Activated B cell treated with CpG ODN at 0.5 μM for 24 hours (primary cell): ENCODE data around the gene C3orf20. TPM values are rescaled to one million over a fixed set of nuclear protein-coding genes. Genes with fewer than 3 reads are reported as not detected.

Source experiments
- ATAC-seq: fragments of 200-7000 bp; cut with Tn5 transposase; one replicate; pipeline ENCODE4 v1.10.0; 2021; ENCODE audit warnings: low read depth, mild to moderate bottlenecking, moderate library complexity
- CTCF ChIA-PET: fragments of 350-600 bp; sonication (Branson Sonifier 250); formaldehyde crosslinking; loops from one replicate; lab custom pipeline; 2021; ENCODE audit warnings: antibody characterized with exemption; lab: Charles Lee
- POLR2A ChIA-PET: fragments of 350-600 bp; sonication (Branson Sonifier 250); formaldehyde crosslinking; loops from one replicate; lab custom pipeline; 2021; ENCODE audit warnings: antibody characterized with exemption; lab: Charles Lee
- DNase-seq: peaks from one replicate; pipeline ENCODE4 v3.0.0; 2022
- H3K27ac Mint-ChIP-seq: one replicate; pipeline ENCODE4 v1.8.0; 2020; ENCODE audit warnings: mixed read lengths
- H3K27me3 Mint-ChIP-seq: one replicate; pipeline ENCODE4 v1.8.0; 2021; ENCODE audit warnings: mixed read lengths
- H3K36me3 Mint-ChIP-seq: one replicate; pipeline ENCODE4 v1.8.0; 2021; ENCODE audit warnings: low read depth, mixed read lengths
- H3K4me1 Mint-ChIP-seq: one replicate; pipeline ENCODE4 v1.8.0; 2021; ENCODE audit warnings: mixed read lengths
- H3K4me3 Mint-ChIP-seq: one replicate; pipeline ENCODE4 v1.8.0; 2020; ENCODE audit warnings: mild to moderate bottlenecking, mixed read lengths
- H3K9me3 Mint-ChIP-seq: one replicate; pipeline ENCODE4 v1.8.0; 2020; ENCODE audit warnings: mixed read lengths
- CTCF ChIP-seq: fragments of 200-600 bp; IDR thresholded peaks from one replicate; pipeline ENCODE4 v1.8.0; 2022; ENCODE audit warnings: antibody characterized with exemption, mild to moderate bottlenecking
- intact Hi-C: fragments of 100-400 bp; cut with micrococcal nuclease; formaldehyde crosslinking; loops from one replicate; pipeline ENCODE4 v1.15.1; 2024
- total RNA-seq: library from RNA; stranded (reverse); gene quantifications from 2 replicates; pipeline ENCODE4 v1.2.3, GENCODE V29; 2022

The C3orf20 gene
- total RNA-seq, 1 donor from 2014 or later = 0.16 TPM

- CTCF ChIA-PET = no interaction called here
- intact Hi-C loops = no loop called here
- ATAC-seq = no peak
- H3K4me1 Mint-ChIP-seq = no peaks in the 10 kb centered on the region
- H3K4me3 Mint-ChIP-seq = no peak overlapping the region
- H3K36me3 Mint-ChIP-seq = no peaks in the 10 kb centered on the region
- H3K9me3 Mint-ChIP-seq = peaks cover 7% of the 10 kb centered on the region
- POLR2A ChIA-PET = no interaction called here
- TF ChIP-seq CTCF = no peak
- no peaks in the 10 kb centered on the region for H3K27me3 Mint-ChIP-seq
- no peak for DNase-seq
- no peak overlapping the region for H3K27ac Mint-ChIP-seq
Measured at GRCh38 chr3:14698601-14699244, 23.8 kb downstream of the C3orf20 start.

DNA sequence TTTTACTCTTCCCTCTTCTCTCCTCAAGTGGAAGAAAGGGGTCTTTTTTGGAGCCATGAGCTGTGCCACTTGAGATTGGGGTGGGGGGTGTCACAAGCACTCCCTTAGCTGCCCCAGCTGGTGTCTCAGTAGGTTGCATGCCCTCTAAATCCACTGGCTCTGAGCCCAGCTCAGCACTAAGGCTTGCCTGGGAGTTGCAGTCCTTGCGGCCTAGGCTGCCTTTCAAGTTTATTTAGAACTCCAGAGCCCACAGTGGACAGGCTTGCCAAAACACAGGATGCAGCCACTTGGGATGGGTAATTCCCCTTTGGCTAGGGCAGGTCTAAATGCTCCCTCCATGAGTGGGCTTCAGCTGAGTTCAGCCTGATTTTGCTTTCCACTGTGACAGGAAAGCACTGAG is 24.7 kb downstream of the C3orf20 start:
- no peak overlapping the region for H3K4me3 Mint-ChIP-seq
- ChIA-PET CTCF (no interaction called here), POLR2A (no interaction called here)
- H3K9me3 Mint-ChIP-seq = no peaks in the 10 kb centered on the region
- ATAC-seq = no peak
- no peaks in the 10 kb centered on the region for H3K36me3 Mint-ChIP-seq
- H3K27me3 Mint-ChIP-seq = no peaks in the 10 kb centered on the region
- intact Hi-C loops = no loop called here
- no peak for DNase-seq
- no peak overlapping the region for H3K27ac Mint-ChIP-seq
- no peaks in the 10 kb centered on the region for H3K4me1 Mint-ChIP-seq
- no peak for TF ChIP-seq CTCF

DNA sequence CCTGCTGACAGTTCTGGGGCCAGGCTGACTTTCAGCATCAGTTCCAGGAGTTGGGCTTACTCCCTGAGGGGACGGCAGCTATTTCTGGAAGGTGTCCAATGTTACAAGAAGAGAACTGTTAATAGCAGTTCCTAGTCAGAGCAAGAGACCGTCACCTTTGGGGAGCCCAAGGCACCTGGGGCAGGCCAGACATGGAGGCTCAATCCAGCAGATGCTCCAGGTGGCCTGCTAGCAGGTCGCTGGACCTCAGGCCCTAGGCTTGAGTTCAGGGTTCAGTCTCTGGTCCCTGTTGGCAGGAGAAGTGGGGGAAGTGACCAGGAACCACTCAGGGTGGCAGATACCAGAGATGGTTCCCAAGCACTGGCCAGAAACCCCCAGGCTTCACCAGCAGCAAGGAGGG is 25.9 kb downstream of the C3orf20 start:
- ChIA-PET CTCF (no interaction called here), POLR2A (no interaction called here)
- intact Hi-C loops = no loop called here
- H3K9me3 Mint-ChIP-seq = no peaks in the 10 kb centered on the region
- no peaks in the 10 kb centered on the region for H3K36me3 Mint-ChIP-seq
- H3K4me1 Mint-ChIP-seq = no peaks in the 10 kb centered on the region
- DNase-seq (no peak), ATAC-seq (no peak)
- no peak overlapping the region for H3K4me3 Mint-ChIP-seq
- no peak overlapping the region for H3K27ac Mint-ChIP-seq
- H3K27me3 Mint-ChIP-seq = no peaks in the 10 kb centered on the region
- TF ChIP-seq CTCF = no peak

DNA sequence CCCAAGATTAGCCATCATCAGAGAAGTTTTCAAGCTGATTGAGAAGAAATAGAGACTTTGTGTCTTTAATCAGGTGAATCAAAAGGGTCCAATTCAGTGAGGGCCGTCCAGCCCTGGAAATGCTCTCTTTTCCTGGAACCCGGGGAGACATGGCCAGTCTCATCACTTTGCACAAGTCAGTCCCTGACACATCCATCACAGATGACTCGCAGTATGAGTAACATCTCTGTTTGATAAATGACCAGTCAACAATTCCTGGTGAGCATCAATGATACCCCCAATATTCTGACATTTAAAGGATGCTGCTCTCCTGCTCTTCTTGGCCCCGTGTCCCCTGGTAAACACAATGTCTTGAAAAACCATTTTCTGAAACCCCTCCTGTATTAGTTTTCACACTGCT is 26.7 kb downstream of the C3orf20 start:
- Mint-ChIP-seq H3K27me3 (no peaks in the 10 kb centered on the region), H3K36me3 (no peaks in the 10 kb centered on the region), H3K27ac (no peak overlapping the region), H3K9me3 (no peaks in the 10 kb centered on the region), H3K4me1 (no peaks in the 10 kb centered on the region), H3K4me3 (no peak overlapping the region)
- no peak for TF ChIP-seq CTCF
- no peak for ATAC-seq
- CTCF ChIA-PET = no interaction called here
- POLR2A ChIA-PET = no interaction called here
- no peak for DNase-seq
- intact Hi-C loops = no loop called here

GRCh38 chr3:14703128-14703750 is 28.3 kb downstream of the C3orf20 start:
- H3K4me1 Mint-ChIP-seq = no peaks in the 10 kb centered on the region
- H3K36me3 Mint-ChIP-seq = no peaks in the 10 kb centered on the region
- ChIA-PET CTCF (no interaction called here), POLR2A (no interaction called here)
- intact Hi-C loops = no loop called here
- H3K9me3 Mint-ChIP-seq = no peaks in the 10 kb centered on the region
- no peak overlapping the region for H3K4me3 Mint-ChIP-seq
- H3K27ac Mint-ChIP-seq = no peak overlapping the region
- no peak for TF ChIP-seq CTCF
- DNase-seq = no peak
- ATAC-seq = no peak
- no peaks in the 10 kb centered on the region for H3K27me3 Mint-ChIP-seq
